IMR-90 (cell line): ENCODE measurements around the gene NTMT1. TPM values are rescaled to one million over a fixed set of nuclear protein-coding genes. Genes with fewer than 3 reads are reported as not detected.

Source experiments
- ATAC-seq: fragments of 200-7000 bp; cut with Tn5 transposase; 2 replicates; pipeline ENCODE4 v1.9.1; 2020; ENCODE audit warnings: low read depth, mild to moderate bottlenecking, moderate library complexity
- BruUV-seq: library from RNA; stranded (reverse); fragments of 400-500 nt; replicated peaks from 2 replicates; lab custom pipeline; 2021; lab: Mats Ljungman, UMichigan
- CTCF ChIA-PET: fragments of 300-600 bp; formaldehyde crosslinking; extraction: SDS; loops from one replicate; lab custom pipeline; 2021; ENCODE audit warnings: antibody characterized with exemption; lab: Yijun Ruan, JAX
- POLR2A ChIA-PET: fragments of 300-600 bp; sonication (Branson Sonifier 250); formaldehyde crosslinking; loops from one replicate; lab custom pipeline; 2022; ENCODE audit warnings: antibody characterized with exemption; ENCODE audit not compliant: unreplicated experiment; lab: Charles Lee
- DNase-seq: peaks from one replicate; pipeline ENCODE4 v3.0.0; 2013
- H2AFZ ChIP-seq: replicated peaks from 2 replicates; pipeline ENCODE3; 2013; ENCODE audit warnings: low read length, mild to moderate bottlenecking; ENCODE audit not compliant: poor library complexity
- H2AK5ac ChIP-seq: 2 replicates; pipeline ENCODE4 v1.6.1; 2013; ENCODE audit warnings: low read depth, low read length, inconsistent platforms
- H2AK9ac ChIP-seq: replicated peaks from 2 replicates; pipeline ENCODE3; 2013; ENCODE audit warnings: mild to moderate bottlenecking, low read depth, low read length, moderate library complexity; ENCODE audit not compliant: poor library complexity
- H2BK120ac ChIP-seq: 2 replicates; pipeline ENCODE4 v1.6.1; 2013; ENCODE audit warnings: low read depth, low read length, inconsistent platforms
- H2BK15ac ChIP-seq: 3 replicates; pipeline ENCODE4 v1.6.1; 2013; ENCODE audit warnings: low read depth, low read length, inconsistent platforms
- H2BK20ac ChIP-seq: 2 replicates; pipeline ENCODE4 v1.6.1; 2013; ENCODE audit warnings: low read depth, mild to moderate bottlenecking, inconsistent platforms, low read length, moderate library complexity
- H2BK5ac ChIP-seq: 2 replicates; pipeline ENCODE4 v1.6.1; 2013; ENCODE audit warnings: mild to moderate bottlenecking, low read depth, low read length, inconsistent platforms; ENCODE audit not compliant: poor library complexity, severe bottlenecking
- H3K14ac ChIP-seq: replicated peaks from 2 replicates; pipeline ENCODE4 v1.6.1; 2013; ENCODE audit warnings: low read depth, low read length, inconsistent platforms
- H3K18ac ChIP-seq: 2 replicates; pipeline ENCODE4 v1.6.1; 2013; ENCODE audit warnings: low read depth, low read length, control low read depth
- H3K23ac ChIP-seq: 2 replicates; pipeline ENCODE4 v1.6.1; 2013; ENCODE audit warnings: low read depth, low read length, inconsistent platforms
- H3K27ac ChIP-seq: 2 replicates; pipeline ENCODE4 v1.5.1; 2013; ENCODE audit warnings: mild to moderate bottlenecking, control low read depth, low read length; ENCODE audit not compliant: insufficient read depth
- H3K27me3 ChIP-seq: 2 replicates; pipeline ENCODE4 v1.6.1; 2013; ENCODE audit warnings: low read length; ENCODE audit not compliant: control insufficient read depth, insufficient read depth
- H3K36me3 ChIP-seq: 2 replicates; pipeline ENCODE4 v1.6.1; 2013; ENCODE audit warnings: low read length, mixed read lengths; ENCODE audit not compliant: control insufficient read depth, insufficient read depth
- H3K4ac ChIP-seq: 2 replicates; pipeline ENCODE4 v1.6.1; 2013; ENCODE audit warnings: low read depth, low read length, inconsistent platforms
- H3K4me1 ChIP-seq: 2 replicates; pipeline ENCODE4 v1.6.1; 2013; ENCODE audit warnings: low read length, mixed read lengths; ENCODE audit not compliant: control insufficient read depth, insufficient read depth
- H3K4me2 ChIP-seq: 2 replicates; pipeline ENCODE4 v1.6.1; 2013; ENCODE audit warnings: low read depth, mild to moderate bottlenecking, control low read depth, low read length, moderate library complexity
- H3K4me3 ChIP-seq: 2 replicates; pipeline ENCODE4 v1.5.1; 2013; ENCODE audit warnings: low read depth, mild to moderate bottlenecking, control low read depth, low read length, moderate library complexity; ENCODE audit not compliant: insufficient read depth
- H3K56ac ChIP-seq: 2 replicates; pipeline ENCODE4 v1.6.1; 2013; ENCODE audit warnings: low read length, inconsistent platforms; ENCODE audit not compliant: insufficient read depth; ENCODE audit errors: extremely low read depth
- H3K79me1 ChIP-seq, 2 experiments: 2 replicates each; pipeline ENCODE4 v1.6.1; 2013; ENCODE audit warnings: low read length in 2 of 2, inconsistent platforms in 1 of 2, low read depth in 1 of 2
- H3K9ac ChIP-seq: 2 replicates; pipeline ENCODE4 v1.6.1; 2013; ENCODE audit warnings: low read depth, low read length, control low read depth
- H3K9me1 ChIP-seq: 2 replicates; pipeline ENCODE4 v1.6.1; 2013; ENCODE audit warnings: low read length, inconsistent platforms; ENCODE audit not compliant: insufficient read depth
- H3K9me3 ChIP-seq: 2 replicates; pipeline ENCODE4 v1.6.1; 2013; ENCODE audit warnings: low read length; ENCODE audit not compliant: control insufficient read depth, insufficient read depth
- H4K20me1 ChIP-seq: 2 replicates; pipeline ENCODE4 v1.6.1; 2013; ENCODE audit warnings: low read length, inconsistent platforms; ENCODE audit not compliant: insufficient read depth
- H4K5ac ChIP-seq: 2 replicates; pipeline ENCODE4 v1.6.1; 2013; ENCODE audit warnings: mild to moderate bottlenecking, low read depth, low read length, control low read depth
- H4K8ac ChIP-seq, 2 experiments: 2 replicates each; pipeline ENCODE4 v1.6.1; 2013; ENCODE audit warnings: low read depth in 2 of 2, low read length in 2 of 2, control low read depth in 1 of 2, inconsistent platforms in 1 of 2
- H4K91ac ChIP-seq: 2 replicates; pipeline ENCODE4 v1.6.1; 2013; ENCODE audit warnings: low read depth, low read length, inconsistent platforms; ENCODE audit not compliant: insufficient read depth
- BHLHE40 ChIP-seq: fragments of 150-350 bp; IDR thresholded peaks from 2 replicates; pipeline ENCODE4 v1.6.1; 2016; ENCODE audit warnings: mild to moderate bottlenecking, low read depth, low read length
- CEBPB ChIP-seq: IDR thresholded peaks from 2 replicates; pipeline ENCODE4 v1.6.1; 2012; ENCODE audit warnings: low read depth, low read length, improper control_type of control experiment
- FOS ChIP-seq: fragments of 150-350 bp; IDR thresholded peaks from 2 replicates; pipeline ENCODE4 v1.6.1; 2016; ENCODE audit warnings: low read depth, low read length
- MAZ ChIP-seq: IDR thresholded peaks from 2 replicates; pipeline ENCODE4 v1.6.1; 2012; ENCODE audit warnings: low read depth, mild to moderate bottlenecking, low read length, improper control_type of control experiment, moderate library complexity, borderline replicate concordance
- MXI1 ChIP-seq: IDR thresholded peaks from 2 replicates; pipeline ENCODE4 v1.6.1; 2012; ENCODE audit warnings: low read depth, mild to moderate bottlenecking, low read length, moderate library complexity, borderline replicate concordance
- NFE2L2 ChIP-seq: fragments of 150-350 bp; IDR thresholded peaks from 2 replicates; pipeline ENCODE4 v1.6.1; 2016; ENCODE audit warnings: low read depth, mild to moderate bottlenecking, low read length
- POLR2A ChIP-seq: IDR thresholded peaks from 2 replicates; pipeline ENCODE4 v1.6.1; 2012; ENCODE audit warnings: mild to moderate bottlenecking, low read depth, low read length
- RAD21 ChIP-seq: IDR thresholded peaks from 2 replicates; pipeline ENCODE4 v1.6.1; 2012; ENCODE audit warnings: low read length, improper control_type of control experiment
- RCOR1 ChIP-seq: IDR thresholded peaks from 2 replicates; pipeline ENCODE4 v1.6.1; 2012; ENCODE audit warnings: mild to moderate bottlenecking, low read length, improper control_type of control experiment; ENCODE audit not compliant: insufficient replicate concordance
- RFX5 ChIP-seq: IDR thresholded peaks from 2 replicates; pipeline ENCODE4 v1.8.0; 2012; ENCODE audit warnings: low read depth, mild to moderate bottlenecking, low read length, moderate library complexity
- SMC3 ChIP-seq: fragments of 150-350 bp; IDR thresholded peaks from 2 replicates; pipeline ENCODE4 v1.6.1; 2016; ENCODE audit warnings: low read depth, mild to moderate bottlenecking, antibody characterized with exemption, low read length, moderate library complexity
- WGBS, 2 experiments: methylation state at CpG; one replicate each; pipeline versions ENCODE4 v1.1.5 to v1.1.7; 2013; ENCODE audit warnings: missing lambda C conversion rate in 2 of 2; ENCODE audit not compliant: insufficient read length in 1 of 2; ENCODE audit errors: extremely low coverage in 2 of 2; 5-methylcytosine and 5-hydroxymethylcytosine counted together
- dilution Hi-C: fragments of 300-500 bp; cut with HindIII; formaldehyde crosslinking; loops from one replicate; pipeline ENCODE4 v1.14.3; 2018; ENCODE audit warnings: low sequenced_read_pairs; ENCODE audit not compliant: unreplicated experiment
- in situ Hi-C: fragments of 300-500 bp; cut with MboI; formaldehyde crosslinking; loops from 3 replicates; pipeline ENCODE4 v1.14.3; 2019; ENCODE audit warnings: low sequenced_read_pairs, inconsistent platforms, mixed read lengths
- intact Hi-C: fragments of 100-400 bp; cut with micrococcal nuclease; formaldehyde crosslinking; loops from 2 replicates; pipeline ENCODE4 v1.10.0; 2022
- polyA plus RNA-seq, 3 experiments: library from polyadenylated mRNA; depleted of rRNA; stranded (reverse); fragments of >200 nt; gene quantifications; 2 replicates each; pipeline ENCODE4 v1.2.3, GENCODE V29; 2012; ENCODE audit warnings: low replicate concordance in 1 of 3
- total RNA-seq: library from RNA; depleted of rRNA; stranded (reverse); fragments of >200 nt; gene quantifications from 2 replicates; pipeline ENCODE4 v1.2.3, GENCODE V29; 2012
- TF ChIP-seq, protein P1 (sequence below): conservative IDR thresholded peaks from 2 replicates; pipeline ENCODE4 v1.5.1; 2012; ENCODE audit warnings: mild to moderate bottlenecking, low read depth, low read length, improper control_type of control experiment
- TF ChIP-seq, protein P2 (sequence below): fragments of 150-350 bp; IDR thresholded peaks from 2 replicates; pipeline ENCODE4 v1.6.1; 2016; ENCODE audit warnings: low read depth, mild to moderate bottlenecking, low read length, moderate library complexity, borderline replicate concordance
- TF ChIP-seq, protein P3 (sequence below): fragments of 150-350 bp; IDR thresholded peaks from 2 replicates; pipeline ENCODE4 v1.6.1; 2017; ENCODE audit warnings: mild to moderate bottlenecking, antibody characterized with exemption, low read length, low read depth

The NTMT1 gene
- total and polyA plus RNA-seq, 2 of the 4 experiments (the other 2 are of a cell fraction) = 68.1 to 88.1 TPM

DNA sequence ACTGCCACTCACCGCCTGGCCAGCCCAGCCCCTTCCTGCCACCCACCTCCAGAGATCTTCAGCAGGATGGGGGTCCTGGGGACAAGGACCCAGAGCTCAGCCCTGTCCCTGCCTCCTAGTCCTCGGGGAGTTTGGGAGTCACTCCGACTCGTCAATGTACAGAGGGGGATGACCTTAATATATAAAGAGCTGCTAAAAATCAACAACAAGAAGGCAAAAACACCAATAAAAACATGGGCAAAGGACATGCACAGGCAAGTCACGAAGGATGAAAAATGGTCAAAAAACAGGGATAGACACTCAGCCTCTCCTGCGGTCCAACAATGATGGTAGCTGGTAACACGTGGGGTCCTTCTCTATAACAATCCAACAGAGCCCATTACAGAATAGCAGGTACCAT lies 20.7 kb downstream of the NTMT1 start:
- H3K27me3 ChIP-seq = no peaks in the 10 kb centered on the region
- no peak overlapping the region for H2BK5ac ChIP-seq
- H4K8ac ChIP-seq = no peak overlapping the region
- H3K23ac ChIP-seq = no peak overlapping the region
- no peak overlapping the region for H3K56ac ChIP-seq
- no peak overlapping the region for H2AK5ac ChIP-seq
- 0 out of 2 replicates have a peak overlapping the region, but pooled peaks have one; percentile 10 for H2BK20ac ChIP-seq
- ChIA-PET POLR2A (no interaction called here), CTCF (no interaction called here)
- no peak overlapping the region for H2AFZ ChIP-seq
- H3K9me1 ChIP-seq = peaks cover 6% of the 10 kb centered on the region
- BruUV-seq = no TSS peak
- H3K9ac ChIP-seq = no peak overlapping the region
- H3K27ac ChIP-seq = no peak overlapping the region
- no peak overlapping the region for H3K4me2 ChIP-seq
- no peaks in the 10 kb centered on the region for H3K36me3 ChIP-seq
- intact Hi-C loops = no loop called here
- H3K14ac ChIP-seq = no peak overlapping the region
- no peak overlapping the region for H2AK9ac ChIP-seq
- H3K79me1 ChIP-seq = peaks cover 0 to 10% of the 10 kb centered on the region in 2 experiments; a peak in 1 of 4 replicates
- no peak overlapping the region for H2BK15ac ChIP-seq
- no CpG with 5 or more reads among the region's 7 CpGs for WGBS, 2 experiments
- peak overlapping the region; percentile 30; the same call in 1 of the 2 replicates for H2BK120ac ChIP-seq
- in situ Hi-C loops = no loop called here
- no peaks in the 10 kb centered on the region for H4K20me1 ChIP-seq
- H3K18ac ChIP-seq = no peak overlapping the region
- H4K91ac ChIP-seq = no peak overlapping the region
- H3K4me3 ChIP-seq = no peak overlapping the region
- no peak overlapping the region for H3K4ac ChIP-seq
- ATAC-seq (no peak), DNase-seq (no peak)
- dilution Hi-C loops = no loop called here
- TF ChIP-seq, protein P1, sequence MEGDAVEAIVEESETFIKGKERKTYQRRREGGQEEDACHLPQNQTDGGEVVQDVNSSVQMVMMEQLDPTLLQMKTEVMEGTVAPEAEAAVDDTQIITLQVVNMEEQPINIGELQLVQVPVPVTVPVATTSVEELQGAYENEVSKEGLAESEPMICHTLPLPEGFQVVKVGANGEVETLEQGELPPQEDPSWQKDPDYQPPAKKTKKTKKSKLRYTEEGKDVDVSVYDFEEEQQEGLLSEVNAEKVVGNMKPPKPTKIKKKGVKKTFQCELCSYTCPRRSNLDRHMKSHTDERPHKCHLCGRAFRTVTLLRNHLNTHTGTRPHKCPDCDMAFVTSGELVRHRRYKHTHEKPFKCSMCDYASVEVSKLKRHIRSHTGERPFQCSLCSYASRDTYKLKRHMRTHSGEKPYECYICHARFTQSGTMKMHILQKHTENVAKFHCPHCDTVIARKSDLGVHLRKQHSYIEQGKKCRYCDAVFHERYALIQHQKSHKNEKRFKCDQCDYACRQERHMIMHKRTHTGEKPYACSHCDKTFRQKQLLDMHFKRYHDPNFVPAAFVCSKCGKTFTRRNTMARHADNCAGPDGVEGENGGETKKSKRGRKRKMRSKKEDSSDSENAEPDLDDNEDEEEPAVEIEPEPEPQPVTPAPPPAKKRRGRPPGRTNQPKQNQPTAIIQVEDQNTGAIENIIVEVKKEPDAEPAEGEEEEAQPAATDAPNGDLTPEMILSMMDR = no peak
- TF ChIP-seq, protein P2, sequence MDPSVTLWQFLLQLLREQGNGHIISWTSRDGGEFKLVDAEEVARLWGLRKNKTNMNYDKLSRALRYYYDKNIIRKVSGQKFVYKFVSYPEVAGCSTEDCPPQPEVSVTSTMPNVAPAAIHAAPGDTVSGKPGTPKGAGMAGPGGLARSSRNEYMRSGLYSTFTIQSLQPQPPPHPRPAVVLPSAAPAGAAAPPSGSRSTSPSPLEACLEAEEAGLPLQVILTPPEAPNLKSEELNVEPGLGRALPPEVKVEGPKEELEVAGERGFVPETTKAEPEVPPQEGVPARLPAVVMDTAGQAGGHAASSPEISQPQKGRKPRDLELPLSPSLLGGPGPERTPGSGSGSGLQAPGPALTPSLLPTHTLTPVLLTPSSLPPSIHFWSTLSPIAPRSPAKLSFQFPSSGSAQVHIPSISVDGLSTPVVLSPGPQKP = no peak
- TF ChIP-seq POLR2A (no peak), SMC3 (no peak), MXI1 (no peak), CEBPB (no peak), RFX5 (no peak), RAD21 (no peak), NFE2L2 (no peak), BHLHE40 (no peak), RCOR1 (no peak), FOS (no peak), MAZ (no peak)
- TF ChIP-seq, protein P3, sequence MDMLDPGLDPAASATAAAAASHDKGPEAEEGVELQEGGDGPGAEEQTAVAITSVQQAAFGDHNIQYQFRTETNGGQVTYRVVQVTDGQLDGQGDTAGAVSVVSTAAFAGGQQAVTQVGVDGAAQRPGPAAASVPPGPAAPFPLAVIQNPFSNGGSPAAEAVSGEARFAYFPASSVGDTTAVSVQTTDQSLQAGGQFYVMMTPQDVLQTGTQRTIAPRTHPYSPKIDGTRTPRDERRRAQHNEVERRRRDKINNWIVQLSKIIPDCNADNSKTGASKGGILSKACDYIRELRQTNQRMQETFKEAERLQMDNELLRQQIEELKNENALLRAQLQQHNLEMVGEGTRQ = no peak
- peaks cover 9% of the 10 kb centered on the region; the same call in 1 of the 2 replicates for H3K4me1 ChIP-seq
- H4K5ac ChIP-seq = no peak overlapping the region
- no peaks in the 10 kb centered on the region for H3K9me3 ChIP-seq
